NB4 (cell line): ENCODE data around the gene RFX3.

Experiments used
- MYC ChIP-seq: IDR thresholded peaks from 2 replicates; pipeline ENCODE4 v1.6.1; 2011; ENCODE audit warnings: low read depth, low read length
- POLR2A ChIP-seq: IDR thresholded peaks from 2 replicates; pipeline ENCODE4 v1.6.1; 2011; ENCODE audit warnings: mild to moderate bottlenecking; ENCODE audit not compliant: insufficient read length; ENCODE audit errors: extremely low read depth
- TF ChIP-seq, protein P1 (sequence below): IDR thresholded peaks from one replicate; pipeline ENCODE4 v1.5.1; 2012; ENCODE audit warnings: low read depth, low read length
- TF ChIP-seq, protein P2 (sequence below): IDR thresholded peaks from 2 replicates; pipeline ENCODE4 v1.6.1; 2011; ENCODE audit warnings: low read depth, low read length

DNA sequence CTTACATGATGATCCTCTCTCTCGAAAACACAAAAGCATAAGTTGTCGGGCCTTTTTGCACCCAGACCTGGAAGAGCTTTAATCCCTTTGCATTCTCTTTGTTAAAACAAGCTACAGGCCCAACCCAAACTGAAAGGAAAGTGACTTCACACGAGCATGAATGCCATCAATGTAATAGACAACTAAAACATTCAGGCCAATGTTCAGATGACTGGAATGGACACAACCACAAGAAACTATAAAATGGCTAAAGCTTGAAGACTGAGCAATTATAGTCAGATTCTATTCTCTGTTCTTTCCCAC, 45.5 kb downstream of the RFX3 start:
- TF ChIP-seq, protein P1, sequence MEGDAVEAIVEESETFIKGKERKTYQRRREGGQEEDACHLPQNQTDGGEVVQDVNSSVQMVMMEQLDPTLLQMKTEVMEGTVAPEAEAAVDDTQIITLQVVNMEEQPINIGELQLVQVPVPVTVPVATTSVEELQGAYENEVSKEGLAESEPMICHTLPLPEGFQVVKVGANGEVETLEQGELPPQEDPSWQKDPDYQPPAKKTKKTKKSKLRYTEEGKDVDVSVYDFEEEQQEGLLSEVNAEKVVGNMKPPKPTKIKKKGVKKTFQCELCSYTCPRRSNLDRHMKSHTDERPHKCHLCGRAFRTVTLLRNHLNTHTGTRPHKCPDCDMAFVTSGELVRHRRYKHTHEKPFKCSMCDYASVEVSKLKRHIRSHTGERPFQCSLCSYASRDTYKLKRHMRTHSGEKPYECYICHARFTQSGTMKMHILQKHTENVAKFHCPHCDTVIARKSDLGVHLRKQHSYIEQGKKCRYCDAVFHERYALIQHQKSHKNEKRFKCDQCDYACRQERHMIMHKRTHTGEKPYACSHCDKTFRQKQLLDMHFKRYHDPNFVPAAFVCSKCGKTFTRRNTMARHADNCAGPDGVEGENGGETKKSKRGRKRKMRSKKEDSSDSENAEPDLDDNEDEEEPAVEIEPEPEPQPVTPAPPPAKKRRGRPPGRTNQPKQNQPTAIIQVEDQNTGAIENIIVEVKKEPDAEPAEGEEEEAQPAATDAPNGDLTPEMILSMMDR: no peak
- TF ChIP-seq POLR2A (no peak), MYC (no peak)
- TF ChIP-seq, protein P2, sequence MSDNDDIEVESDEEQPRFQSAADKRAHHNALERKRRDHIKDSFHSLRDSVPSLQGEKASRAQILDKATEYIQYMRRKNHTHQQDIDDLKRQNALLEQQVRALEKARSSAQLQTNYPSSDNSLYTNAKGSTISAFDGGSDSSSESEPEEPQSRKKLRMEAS: no peak
